ENCODE data around the gene DNAH14. TPM values are rescaled to one million over a fixed set of nuclear protein-coding genes. Genes with fewer than 3 reads are reported as not detected.

DNAH14 gene
- total and polyA plus RNA-seq, 2 experiments from 2014 or later: 13.5 to 40.8 TPM

GRCh38 chr1:225260319-225260718 lies 330.8 kb downstream of the DNAH14 start:
- Histone ChIP-seq H3K9me3 (ENCODE audit: low read depth) (no peaks in the 10 kb centered on the region), H3K4me3 (no peak overlapping the region), H3K4me1 (ENCODE audit: low read depth) (no peaks in the 10 kb centered on the region), H3K27me3 (no peaks in the 10 kb centered on the region), H3K36me3 (no peaks in the 10 kb centered on the region), H3K27ac (no peak overlapping the region)
- TF ChIP-seq CTCF (IDR thresholded peaks at IDR 0.05; ENCODE audit: low read depth, low read length): no peak
- no peak for DNase-seq (ENCODE audit: low read depth in 1 of 2, low spot score in 1 of 2)

GRCh38 chr1:225277445-225277844 lies 348.0 kb downstream of the DNAH14 start:
- no peaks in the 10 kb centered on the region for H3K4me1 ChIP-seq (ENCODE audit: low read depth)
- no peaks in the 10 kb centered on the region for H3K27me3 ChIP-seq
- H3K4me3 ChIP-seq: no peak overlapping the region
- DNase-seq (ENCODE audit: low read depth in 1 of 2, low spot score in 1 of 2): no peak
- no peak overlapping the region for H3K27ac ChIP-seq
- no peaks in the 10 kb centered on the region for H3K9me3 ChIP-seq (ENCODE audit: low read depth)
- no peaks in the 10 kb centered on the region for H3K36me3 ChIP-seq
- no peak for TF ChIP-seq CTCF (IDR thresholded peaks at IDR 0.05; ENCODE audit: low read depth, low read length)

- Histone ChIP-seq H3K36me3 (no peaks in the 10 kb centered on the region), H3K4me1 (ENCODE audit: low read depth) (no peaks in the 10 kb centered on the region), H3K9me3 (ENCODE audit: low read depth) (no peaks in the 10 kb centered on the region), H3K27ac (no peak overlapping the region), H3K4me3 (no peak overlapping the region), H3K27me3 (no peaks in the 10 kb centered on the region)
- no peak for DNase-seq (ENCODE audit: low read depth in 1 of 2, low spot score in 1 of 2)
- no peak for TF ChIP-seq CTCF (IDR thresholded peaks at IDR 0.05; ENCODE audit: low read depth, low read length)
Observed at GRCh38 chr1:225280563-225280962, 351.1 kb downstream of the DNAH14 start.

- Histone ChIP-seq H3K36me3 (no peaks in the 10 kb centered on the region), H3K4me3 (no peak overlapping the region), H3K9me3 (ENCODE audit: low read depth) (no peaks in the 10 kb centered on the region), H3K27ac (no peak overlapping the region), H3K4me1 (ENCODE audit: low read depth) (no peaks in the 10 kb centered on the region), H3K27me3 (no peaks in the 10 kb centered on the region)
- TF ChIP-seq CTCF (IDR thresholded peaks at IDR 0.05; ENCODE audit: low read depth, low read length): no peak
- DNase-seq (ENCODE audit: low read depth in 1 of 2, low spot score in 1 of 2): no peak
Observed at GRCh38 chr1:225290244-225290643, 360.8 kb downstream of the DNAH14 start.

GRCh38 chr1:225299624-225300023 lies 370.1 kb downstream of the DNAH14 start:
- Histone ChIP-seq H3K27me3 (no peaks in the 10 kb centered on the region), H3K27ac (no peak overlapping the region), H3K9me3 (ENCODE audit: low read depth) (no peaks in the 10 kb centered on the region), H3K4me3 (no peak overlapping the region), H3K36me3 (no peaks in the 10 kb centered on the region), H3K4me1 (ENCODE audit: low read depth) (no peaks in the 10 kb centered on the region)
- no peak for DNase-seq (ENCODE audit: low read depth in 1 of 2, low spot score in 1 of 2)
- TF ChIP-seq CTCF (IDR thresholded peaks at IDR 0.05; ENCODE audit: low read depth, low read length): no peak

- no peaks in the 10 kb centered on the region for H3K9me3 ChIP-seq (ENCODE audit: low read depth)
- DNase-seq (ENCODE audit: low read depth in 1 of 2, low spot score in 1 of 2): no peak
- no peaks in the 10 kb centered on the region for H3K4me1 ChIP-seq (ENCODE audit: low read depth)
- no peak overlapping the region for H3K4me3 ChIP-seq
- no peaks in the 10 kb centered on the region for H3K36me3 ChIP-seq
- TF ChIP-seq CTCF (IDR thresholded peaks at IDR 0.05; ENCODE audit: low read depth, low read length): no peak
- no peak overlapping the region for H3K27ac ChIP-seq
- H3K27me3 ChIP-seq: no peaks in the 10 kb centered on the region
Observed at GRCh38 chr1:225300381-225300780, 370.9 kb downstream of the DNAH14 start.

All from cardiac muscle cell (in vitro differentiated cells and primary cell).